COR-L47 (cell line): ENCODE measurements around the gene TMEM205.
"Not testable (repeated sequence)": the region's sequence is repeated elsewhere in the genome, so short reads cannot be mapped to it uniquely, and the experiment has no call there.

Experiments used
- DNase-seq: peaks from one replicate; lab custom pipeline; 2025; lab: John Stamatoyannopoulos, UW

Gene TMEM205

GRCh38 chr19:11373166-11373884, 27.3 kb upstream of the TMEM205 start:
- DNase-seq, result peak; percentile 89

GRCh38 chr19:11370744-11371143, 24.7 kb upstream of the TMEM205 start:
- no peak for DNase-seq

GRCh38 chr19:11367528-11367927, 21.5 kb upstream of the TMEM205 start:
- DNase-seq, result no peak

- no peak for DNase-seq
Measured at GRCh38 chr19:11365557-11366117, 19.6 kb upstream of the TMEM205 start.

- DNase-seq, result no peak
Measured at GRCh38 chr19:11364935-11365334, 18.9 kb upstream of the TMEM205 start.

- no peak for DNase-seq
Measured at GRCh38 chr19:11364296-11364904, 18.3 kb upstream of the TMEM205 start.

GRCh38 chr19:11363881-11364280, 17.8 kb upstream of the TMEM205 start:
- no peak for DNase-seq

- no peak for DNase-seq
Measured at GRCh38 chr19:11361771-11362731, 16.0 kb upstream of the TMEM205 start.

GRCh38 chr19:11361037-11361770, 15.1 kb upstream of the TMEM205 start:
- DNase-seq, result no peak

GRCh38 chr19:11359421-11359820, 13.4 kb upstream of the TMEM205 start:
- no peak for DNase-seq

- DNase-seq, result no peak
Measured at GRCh38 chr19:11356676-11357550, 10.8 kb upstream of the TMEM205 start.

GRCh38 chr19:11356074-11356397, 10.0 kb upstream of the TMEM205 start:
- no peak for DNase-seq

GRCh38 chr19:11355160-11356073, 9.3 kb upstream of the TMEM205 start, which contains the start of gene PLPPR2:
Gene PLPPR2, plus strand, starts transcription at chr19:11355432. Its CDS starts 2,242 bp downstream, at chr19:11357674.
- peak; percentile 83 for DNase-seq

- not testable (repeated sequence) for DNase-seq
Measured at GRCh38 chr19:11354102-11354501, 8.0 kb upstream of the TMEM205 start.

- no peak for DNase-seq
Measured at GRCh38 chr19:11349171-11349570, 3.1 kb upstream of the TMEM205 start.

GRCh38 chr19:11347546-11348039, 1.5 kb upstream of the TMEM205 start:
- DNase-seq, result no peak

GRCh38 chr19:11345122-11345803, 805 bp downstream of the TMEM205 start:
- DNase-seq, result no peak

- DNase-seq, result no peak
Measured at GRCh38 chr19:11342429-11342828, 3.6 kb downstream of the TMEM205 start.

- DNase-seq, result not testable (repeated sequence)
Measured at GRCh38 chr19:11340099-11340467, 6.0 kb downstream of the TMEM205 start.
